ENCODE results near the gene CLCN7. TPM values are rescaled to one million over a fixed set of nuclear protein-coding genes. Genes with fewer than 3 reads are reported as not detected.

CLCN7 gene
- total RNA-seq, 1 experiment from 2014 or later: 60.0 TPM

- no peaks in the 10 kb centered on the region for H3K36me3 Mint-ChIP-seq (ENCODE audit: insufficient read depth, unreplicated experiment)
- no TSS peak for BruUV-seq (replicated peaks)
- CTCF ChIA-PET: interaction anchor here (0.8 kb wide), 1 partner anchor 11 kb away, joined by 5 read pairs; no protein-coding TSS in a partner anchor
These were observed 35.6 kb downstream of the CLCN7 start for GRCh38 chr16:1439058-1439698.

GRCh38 chr16:1438229-1439057 is 36.4 kb downstream of the CLCN7 start:
- POLR2A ChIA-PET: no interaction called here
- intact Hi-C loops (cut with micrococcal nuclease): no loop called here
- BruUV-seq (replicated peaks): no TSS peak
- no peak for DNase-seq (ENCODE audit: unreplicated experiment)
- no peaks in the 10 kb centered on the region for H3K27me3 Mint-ChIP-seq (ENCODE audit: insufficient read depth, unreplicated experiment)
- H3K27ac Mint-ChIP-seq (ENCODE audit: low read depth, unreplicated experiment): no peak overlapping the region
- H3K4me1 Mint-ChIP-seq (ENCODE audit: insufficient read depth, unreplicated experiment): no peaks in the 10 kb centered on the region
- no peaks in the 10 kb centered on the region for H3K36me3 Mint-ChIP-seq (ENCODE audit: insufficient read depth, unreplicated experiment)
- H3K4me3 Mint-ChIP-seq (ENCODE audit: unreplicated experiment): no peak overlapping the region
- no peaks in the 10 kb centered on the region for H3K9me3 Mint-ChIP-seq (ENCODE audit: unreplicated experiment)
- CTCF ChIA-PET: interaction anchor here (0.8 kb wide), 1 partner anchor 10 kb away, joined by 5 read pairs; no protein-coding TSS in a partner anchor
- TF ChIP-seq CTCF (IDR thresholded peaks at IDR 0.05; ENCODE audit: unreplicated experiment): no peak

More at GRCh38 chr16:1439058-1439698, 35.6 kb downstream of the CLCN7 start:
- no peak for TF ChIP-seq CTCF (IDR thresholded peaks at IDR 0.05; ENCODE audit: unreplicated experiment)
- Mint-ChIP-seq H3K27me3 (ENCODE audit: insufficient read depth, unreplicated experiment) (no peaks in the 10 kb centered on the region), H3K9me3 (ENCODE audit: unreplicated experiment) (no peaks in the 10 kb centered on the region), H3K27ac (ENCODE audit: low read depth, unreplicated experiment) (no peak overlapping the region), H3K4me1 (ENCODE audit: insufficient read depth, unreplicated experiment) (no peaks in the 10 kb centered on the region), H3K4me3 (ENCODE audit: unreplicated experiment) (no peak overlapping the region)
- DNase-seq (ENCODE audit: unreplicated experiment): no peak
- POLR2A ChIA-PET: interaction anchor here (0.6 kb wide), 1 partner anchor 1693 kb away, joined by 3 read pairs; no protein-coding TSS in a partner anchor
- intact Hi-C loops (cut with micrococcal nuclease): no loop called here

GRCh38 chr16:1437606-1438005 is 37.2 kb downstream of the CLCN7 start:
- DNase-seq (ENCODE audit: unreplicated experiment): no peak
- BruUV-seq (replicated peaks): no TSS peak
- Mint-ChIP-seq H3K27ac (ENCODE audit: low read depth, unreplicated experiment) (no peak overlapping the region), H3K9me3 (ENCODE audit: unreplicated experiment) (no peaks in the 10 kb centered on the region), H3K4me1 (ENCODE audit: insufficient read depth, unreplicated experiment) (no peaks in the 10 kb centered on the region), H3K36me3 (ENCODE audit: insufficient read depth, unreplicated experiment) (no peaks in the 10 kb centered on the region), H3K4me3 (ENCODE audit: unreplicated experiment) (no peak overlapping the region), H3K27me3 (ENCODE audit: insufficient read depth, unreplicated experiment) (no peaks in the 10 kb centered on the region)
- TF ChIP-seq CTCF (IDR thresholded peaks at IDR 0.05; ENCODE audit: unreplicated experiment): no peak
- intact Hi-C loops (cut with micrococcal nuclease): no loop called here
- CTCF ChIA-PET: no interaction called here
- POLR2A ChIA-PET: no interaction called here

GRCh38 chr16:1436731-1437355 is 38.0 kb downstream of the CLCN7 start:
- no peaks in the 10 kb centered on the region for H3K36me3 Mint-ChIP-seq (ENCODE audit: insufficient read depth, unreplicated experiment)
- no peaks in the 10 kb centered on the region for H3K4me1 Mint-ChIP-seq (ENCODE audit: insufficient read depth, unreplicated experiment)
- ChIA-PET CTCF (no interaction called here), POLR2A (interaction anchor here (0.9 kb wide), 1 partner anchor 15 kb away, joined by 3 read pairs; no protein-coding TSS in a partner anchor)
- TF ChIP-seq CTCF (IDR thresholded peaks at IDR 0.05; ENCODE audit: unreplicated experiment): no peak
- H3K27ac Mint-ChIP-seq (ENCODE audit: low read depth, unreplicated experiment): no peak overlapping the region
- no peak overlapping the region for H3K4me3 Mint-ChIP-seq (ENCODE audit: unreplicated experiment)
- intact Hi-C loops (cut with micrococcal nuclease): no loop called here
- no peak for DNase-seq (ENCODE audit: unreplicated experiment)
- no TSS peak for BruUV-seq (replicated peaks)
- no peaks in the 10 kb centered on the region for H3K27me3 Mint-ChIP-seq (ENCODE audit: insufficient read depth, unreplicated experiment)
- no peaks in the 10 kb centered on the region for H3K9me3 Mint-ChIP-seq (ENCODE audit: unreplicated experiment)
